ENCODE data around the gene NRXN3. TPM values are rescaled to one million over a fixed set of nuclear protein-coding genes. Genes with fewer than 3 reads are reported as not detected.

Gene NRXN3
- total RNA-seq, 1 donor: 0.27 TPM

- no peak for DNase-seq (ENCODE audit: low read depth in 2 of 3, low spot score in 2 of 3)
These were observed 1306.4 kb downstream of the NRXN3 start for GRCh38 chr14:79476552-79476951.

GRCh38 chr14:79480212-79480611 is 1310.0 kb downstream of the NRXN3 start:
- no peak for DNase-seq (ENCODE audit: low read depth in 2 of 3, low spot score in 2 of 3)

- DNase-seq (ENCODE audit: low read depth in 2 of 3, low spot score in 2 of 3): no peak
These were observed 1312.7 kb downstream of the NRXN3 start for GRCh38 chr14:79482825-79483224.

GRCh38 chr14:79483477-79484388 is 1313.6 kb downstream of the NRXN3 start:
- DNase-seq (ENCODE audit: low read depth in 2 of 3, low spot score in 2 of 3): no peak

GRCh38 chr14:79487632-79488031 is 1317.5 kb downstream of the NRXN3 start:
- DNase-seq (ENCODE audit: low read depth in 2 of 3, low spot score in 2 of 3): no peak

- DNase-seq (ENCODE audit: low read depth in 2 of 3, low spot score in 2 of 3): no peak
These were observed 1321.0 kb downstream of the NRXN3 start for GRCh38 chr14:79491161-79491560.

GRCh38 chr14:79493081-79493645 is 1323.0 kb downstream of the NRXN3 start:
- DNase-seq (ENCODE audit: low read depth in 2 of 3, low spot score in 2 of 3): no peak

GRCh38 chr14:79496701-79497100 is 1326.5 kb downstream of the NRXN3 start:
- DNase-seq (ENCODE audit: low read depth in 2 of 3, low spot score in 2 of 3): no peak

- no peak for DNase-seq (ENCODE audit: low read depth in 2 of 3, low spot score in 2 of 3)
These were observed 1330.3 kb downstream of the NRXN3 start for GRCh38 chr14:79500489-79500888.

GRCh38 chr14:79502136-79502750 is 1332.1 kb downstream of the NRXN3 start:
- DNase-seq (ENCODE audit: low read depth in 2 of 3, low spot score in 2 of 3): no peak

GRCh38 chr14:79502751-79503148 is 1332.6 kb downstream of the NRXN3 start:
- DNase-seq (ENCODE audit: low read depth in 2 of 3, low spot score in 2 of 3): no peak

- DNase-seq (ENCODE audit: low read depth in 2 of 3, low spot score in 2 of 3): no peak
These were observed 1340.5 kb downstream of the NRXN3 start for GRCh38 chr14:79510659-79511058.

GRCh38 chr14:79511146-79511545 is 1341.0 kb downstream of the NRXN3 start:
- DNase-seq (ENCODE audit: low read depth in 2 of 3, low spot score in 2 of 3): no peak

- DNase-seq (ENCODE audit: low read depth in 2 of 3, low spot score in 2 of 3): no peak
These were observed 1343.3 kb downstream of the NRXN3 start for GRCh38 chr14:79513446-79513845.

GRCh38 chr14:79514700-79515099 is 1344.5 kb downstream of the NRXN3 start:
- no peak for DNase-seq (ENCODE audit: low read depth in 2 of 3, low spot score in 2 of 3)

GRCh38 chr14:79515158-79515557 is 1345.0 kb downstream of the NRXN3 start:
- no peak for DNase-seq (ENCODE audit: low read depth in 2 of 3, low spot score in 2 of 3)

- no peak for DNase-seq (ENCODE audit: low read depth in 2 of 3, low spot score in 2 of 3)
These were observed 1345.8 kb downstream of the NRXN3 start for GRCh38 chr14:79516009-79516408.

GRCh38 chr14:79525416-79525815 is 1355.2 kb downstream of the NRXN3 start:
- DNase-seq (ENCODE audit: low read depth in 2 of 3, low spot score in 2 of 3): no peak

GRCh38 chr14:79528828-79529416 is 1358.7 kb downstream of the NRXN3 start:
- no peak for DNase-seq (ENCODE audit: low read depth in 2 of 3, low spot score in 2 of 3)

- no peak for DNase-seq (ENCODE audit: low read depth in 2 of 3, low spot score in 2 of 3)
These were observed 1360.4 kb downstream of the NRXN3 start for GRCh38 chr14:79530555-79530954.

- DNase-seq (ENCODE audit: low read depth in 2 of 3, low spot score in 2 of 3): no peak
These were observed 1364.7 kb downstream of the NRXN3 start for GRCh38 chr14:79534703-79535353.
